ENCODE measurements around the gene MAFB. TPM values are rescaled to one million over a fixed set of nuclear protein-coding genes. Genes with fewer than 3 reads are reported as not detected.

MAFB gene
- total RNA-seq, 1 experiment from 2014 or later = 0.17 TPM

GRCh38 chr20:40703975-40704530 is 15.0 kb upstream of the MAFB start:
- DNase-seq = no peak
- no TSS peak for BruUV-seq (replicated peaks)
- no peaks in the 10 kb centered on the region for H3K4me1 Mint-ChIP-seq (ENCODE audit: low read depth, unreplicated experiment)
- H3K4me3 Mint-ChIP-seq (ENCODE audit: low read depth, unreplicated experiment) = no peak overlapping the region
- H3K27me3 Mint-ChIP-seq (ENCODE audit: unreplicated experiment) = peaks cover 96% of the 10 kb centered on the region
- H3K36me3 Mint-ChIP-seq (ENCODE audit: insufficient read depth, unreplicated experiment) = no peaks in the 10 kb centered on the region
- no peak for TF ChIP-seq CTCF (IDR thresholded peaks at IDR 0.05; ENCODE audit: unreplicated experiment)
- intact Hi-C loops (cut with micrococcal nuclease; ENCODE audit: unreplicated experiment) = no loop called here
- no peak overlapping the region for H3K27ac Mint-ChIP-seq (ENCODE audit: unreplicated experiment)
- CTCF ChIA-PET = no interaction called here
- no peaks in the 10 kb centered on the region for H3K9me3 Mint-ChIP-seq (ENCODE audit: low read depth, unreplicated experiment)

- H3K36me3 Mint-ChIP-seq (ENCODE audit: insufficient read depth, unreplicated experiment) = no peaks in the 10 kb centered on the region
- peaks cover 96% of the 10 kb centered on the region for H3K27me3 Mint-ChIP-seq (ENCODE audit: unreplicated experiment)
- no TSS peak for BruUV-seq (replicated peaks)
- no peak for DNase-seq
- intact Hi-C loops (cut with micrococcal nuclease; ENCODE audit: unreplicated experiment) = no loop called here
- H3K4me1 Mint-ChIP-seq (ENCODE audit: low read depth, unreplicated experiment) = no peaks in the 10 kb centered on the region
- CTCF ChIA-PET = no interaction called here
- TF ChIP-seq CTCF (IDR thresholded peaks at IDR 0.05; ENCODE audit: unreplicated experiment) = no peak
- no peak overlapping the region for H3K27ac Mint-ChIP-seq (ENCODE audit: unreplicated experiment)
- H3K9me3 Mint-ChIP-seq (ENCODE audit: low read depth, unreplicated experiment) = no peaks in the 10 kb centered on the region
- no peak overlapping the region for H3K4me3 Mint-ChIP-seq (ENCODE audit: low read depth, unreplicated experiment)
Observed at GRCh38 chr20:40702504-40702903, 13.5 kb upstream of the MAFB start.

- Mint-ChIP-seq H3K36me3 (ENCODE audit: insufficient read depth, unreplicated experiment) (no peaks in the 10 kb centered on the region), H3K9me3 (ENCODE audit: low read depth, unreplicated experiment) (no peaks in the 10 kb centered on the region), H3K4me3 (ENCODE audit: low read depth, unreplicated experiment) (no peak overlapping the region), H3K27ac (ENCODE audit: unreplicated experiment) (no peak overlapping the region), H3K4me1 (ENCODE audit: low read depth, unreplicated experiment) (no peaks in the 10 kb centered on the region), H3K27me3 (ENCODE audit: unreplicated experiment) (peaks cover 100% of the 10 kb centered on the region)
- no peak for DNase-seq
- CTCF ChIA-PET = no interaction called here
- intact Hi-C loops (cut with micrococcal nuclease; ENCODE audit: unreplicated experiment) = loop anchor here (10.0 kb wide), 2 partner anchors 254 to 1434 kb away; no protein-coding TSS in a partner anchor
- TF ChIP-seq CTCF (IDR thresholded peaks at IDR 0.05; ENCODE audit: unreplicated experiment) = no peak
- no TSS peak for BruUV-seq (replicated peaks)
Observed at GRCh38 chr20:40698744-40699143, 9.7 kb upstream of the MAFB start.

GRCh38 chr20:40698281-40698680 is 9.2 kb upstream of the MAFB start:
- BruUV-seq (replicated peaks) = no TSS peak
- CTCF ChIA-PET = no interaction called here
- Mint-ChIP-seq H3K27ac (ENCODE audit: unreplicated experiment) (no peak overlapping the region), H3K27me3 (ENCODE audit: unreplicated experiment) (peaks cover 100% of the 10 kb centered on the region), H3K4me1 (ENCODE audit: low read depth, unreplicated experiment) (no peaks in the 10 kb centered on the region), H3K4me3 (ENCODE audit: low read depth, unreplicated experiment) (no peak overlapping the region), H3K9me3 (ENCODE audit: low read depth, unreplicated experiment) (no peaks in the 10 kb centered on the region), H3K36me3 (ENCODE audit: insufficient read depth, unreplicated experiment) (no peaks in the 10 kb centered on the region)
- no peak for DNase-seq
- TF ChIP-seq CTCF (IDR thresholded peaks at IDR 0.05; ENCODE audit: unreplicated experiment) = no peak
- intact Hi-C loops (cut with micrococcal nuclease; ENCODE audit: unreplicated experiment) = loop anchor here (10.0 kb wide), 2 partner anchors 253 to 1433 kb away; no protein-coding TSS in a partner anchor
